GM19035 (cell line): ENCODE results near the gene OVCA2.

Source experiments
- ATAC-seq: cut with Tn5 transposase; IDR thresholded peaks from one replicate; pipeline ENCODE4 v1.9.1; 2021; ENCODE audit not compliant: unreplicated experiment

OVCA2 gene

GRCh38 chr17:2041561-2042389, at the start of gene OVCA2:
Gene OVCA2, plus strand, starts transcription at chr17:2042022. Its CDS starts 26 bp downstream, at chr17:2042048.
- ATAC-seq, result peak; percentile 91

GRCh38 chr17:1992541-1992940, 49.3 kb upstream of the OVCA2 start:
- no peak for ATAC-seq

GRCh38 chr17:1994707-1995106, 47.1 kb upstream of the OVCA2 start:
- no peak for ATAC-seq

GRCh38 chr17:1995321-1995892, 46.4 kb upstream of the OVCA2 start:
- no peak for ATAC-seq

- no peak for ATAC-seq
Measured at GRCh38 chr17:1995907-1996799, 45.7 kb upstream of the OVCA2 start.

- ATAC-seq, result no peak
Measured at GRCh38 chr17:1996800-1997288, 45.0 kb upstream of the OVCA2 start.

- ATAC-seq, result no peak
Measured at GRCh38 chr17:1997289-1997926, 44.4 kb upstream of the OVCA2 start.

GRCh38 chr17:1997927-1998742, 43.7 kb upstream of the OVCA2 start:
- no peak for ATAC-seq

GRCh38 chr17:1999557-2000251, 42.1 kb upstream of the OVCA2 start:
- no peak for ATAC-seq

GRCh38 chr17:2002767-2003329, 39.0 kb upstream of the OVCA2 start:
- no peak for ATAC-seq

GRCh38 chr17:2003525-2003924, 38.3 kb upstream of the OVCA2 start:
- no peak for ATAC-seq

GRCh38 chr17:2004435-2004952, 37.3 kb upstream of the OVCA2 start:
- no peak for ATAC-seq

GRCh38 chr17:2008332-2009126, 33.3 kb upstream of the OVCA2 start:
- no peak for ATAC-seq

GRCh38 chr17:2009737-2010136, 32.1 kb upstream of the OVCA2 start:
- no peak for ATAC-seq

GRCh38 chr17:2011411-2012371, 30.1 kb upstream of the OVCA2 start:
- no peak for ATAC-seq

- ATAC-seq, result no peak
Measured at GRCh38 chr17:2012499-2012898, 29.3 kb upstream of the OVCA2 start.
